NCI-H460 (cell line): Measurements from ENCODE around the gene GRHPR. TPM values are rescaled to one million over a fixed set of nuclear protein-coding genes. Genes with fewer than 3 reads are reported as not detected.
"Not testable (repeated sequence)": the region's sequence is repeated elsewhere in the genome, so short reads cannot be mapped to it uniquely, and the experiment has no call there.

ENCODE experiments used
- DNase-seq: peaks from one replicate; pipeline ENCODE4 v3.0.0-alpha.2; 2016; ENCODE audit warnings: low read depth; ENCODE audit errors: extremely low read depth
- total RNA-seq: library from RNA; depleted of rRNA; stranded (reverse); fragments of >200 nt; shearing (Covaris generic); gene quantifications from 2 replicates; pipeline ENCODE4 v1.2.3, GENCODE V29; 2014

Gene GRHPR
- total RNA-seq, 1 experiment from 2014 or later: 92.0 TPM

GRCh38 chr9:37420271-37421215, 2.0 kb upstream of the GRHPR start:
- DNase-seq: no peak

- DNase-seq: no peak
Measured at GRCh38 chr9:37421914-37422288, 595 bp upstream of the GRHPR start.

GRCh38 chr9:37423508-37423907, 1.0 kb downstream of the GRHPR start:
- DNase-seq: no peak

GRCh38 chr9:37424204-37424685, 1.7 kb downstream of the GRHPR start:
- DNase-seq: no peak

GRCh38 chr9:37424686-37425297, 2.3 kb downstream of the GRHPR start:
- DNase-seq: no peak

- no peak for DNase-seq
Measured at GRCh38 chr9:37425298-37425752, 2.8 kb downstream of the GRHPR start.

- DNase-seq: not testable (repeated sequence)
Measured at GRCh38 chr9:37426431-37426830, 3.9 kb downstream of the GRHPR start.

- DNase-seq: no peak
Measured at GRCh38 chr9:37426846-37427245, 4.3 kb downstream of the GRHPR start.

GRCh38 chr9:37428345-37428744, 5.8 kb downstream of the GRHPR start:
- no peak for DNase-seq

- no peak for DNase-seq
Measured at GRCh38 chr9:37429441-37430285, 7.2 kb downstream of the GRHPR start.

GRCh38 chr9:37430841-37431597, 8.5 kb downstream of the GRHPR start:
- no peak for DNase-seq

- no peak for DNase-seq
Measured at GRCh38 chr9:37432020-37432419, 9.5 kb downstream of the GRHPR start.

- DNase-seq: no peak
Measured at GRCh38 chr9:37433867-37434371, 11.4 kb downstream of the GRHPR start.

GRCh38 chr9:37436540-37436939, 14.0 kb downstream of the GRHPR start:
- no peak for DNase-seq

GRCh38 chr9:37437010-37437409, 14.5 kb downstream of the GRHPR start:
- no peak for DNase-seq

GRCh38 chr9:37437621-37438020, 15.1 kb downstream of the GRHPR start:
- DNase-seq: no peak

GRCh38 chr9:37438359-37438758, 15.9 kb downstream of the GRHPR start:
- no peak for DNase-seq

GRCh38 chr9:37441776-37442370, 19.4 kb downstream of the GRHPR start:
- DNase-seq: no peak

GRCh38 chr9:37442556-37442955, 20.1 kb downstream of the GRHPR start:
- no peak for DNase-seq

GRCh38 chr9:37443566-37443965, 21.1 kb downstream of the GRHPR start:
- DNase-seq: no peak
